K562 (cell line): Measurements from ENCODE around the gene KIFC3. TPM values are rescaled to one million over a fixed set of nuclear protein-coding genes. Genes with fewer than 3 reads are reported as not detected.

ENCODE experiments used
- CBX2 ChIP-seq: fragments of 200-600 bp; sonication (generic); IDR thresholded peaks from one replicate; pipeline ENCODE4 v1.6.1; 2012; ENCODE audit warnings: mild to moderate bottlenecking, low read length, inconsistent platforms; ENCODE audit not compliant: insufficient read depth, poor library complexity, severe bottlenecking
- CUX1 ChIP-seq: fragments of 200-800 bp; sonication (Bioruptor generic); IDR thresholded peaks from 2 replicates; pipeline ENCODE4 v1.6.1; 2016; ENCODE audit warnings: missing genetic modification characterization, missing compliant biosample characterization
- IRF1 ChIP-seq: sonication (generic); formaldehyde crosslinking; IDR thresholded peaks from 2 replicates; pipeline ENCODE4 v1.8.0; 2022; ENCODE audit warnings: missing genetic modification reagents, mild to moderate bottlenecking, borderline replicate concordance
- ZNF707 ChIP-seq: fragments of 250-450 bp; sonication (Bioruptor Pico); conservative IDR thresholded peaks from 2 replicates; pipeline ENCODE4 v1.8.0; 2022; ENCODE audit warnings: inconsistent platforms, mild to moderate bottlenecking, moderate library complexity
- polyA plus RNA-seq, 8 experiments: library from polyadenylated mRNA; depleted of rRNA in 4 of 8; stranded (reverse) in 5 of 8; unstranded in 3 of 8; fragments of >200 nt; fragmentation: Nextera tagmentation in 2 of 8; fragmentation: Illumina TruSeq in 1 of 8; extraction: Ambion mirVana in 2 of 8; extraction: Trizol in 1 of 8; gene quantifications; 2 replicates each; pipeline versions ENCODE4 v1.2.1 to v1.2.3, GENCODE V29; 2011 to 2014; ENCODE audit warnings: inconsistent platforms in 1 of 8, missing spikeins in 1 of 8
- total RNA-seq, 7 experiments: library from RNA; depleted of rRNA in 6 of 7; stranded (reverse); fragments of >200 nt in 6 of 7; fragmentation: Illumina TruSeq in 2 of 7; extraction: Trizol in 2 of 7; gene quantifications; 2 replicates each; pipeline versions ENCODE4 v1.2.1 to v1.2.3, GENCODE V29; 2011 to 2021; ENCODE audit warnings: low replicate concordance in 1 of 7
- TF ChIP-seq, protein P1 (sequence below): fragments of 250-450 bp; sonication (Bioruptor Pico); IDR thresholded peaks from 2 replicates; pipeline ENCODE4 v1.5.1; 2021; ENCODE audit warnings: mild to moderate bottlenecking

KIFC3 gene
- total and polyA plus RNA-seq, 9 of the 15 experiments (the other 6 are each of a cell fraction or from before 2014, with no cell fraction given), result 0.23 to 105 (median 26.2) TPM

DNA sequence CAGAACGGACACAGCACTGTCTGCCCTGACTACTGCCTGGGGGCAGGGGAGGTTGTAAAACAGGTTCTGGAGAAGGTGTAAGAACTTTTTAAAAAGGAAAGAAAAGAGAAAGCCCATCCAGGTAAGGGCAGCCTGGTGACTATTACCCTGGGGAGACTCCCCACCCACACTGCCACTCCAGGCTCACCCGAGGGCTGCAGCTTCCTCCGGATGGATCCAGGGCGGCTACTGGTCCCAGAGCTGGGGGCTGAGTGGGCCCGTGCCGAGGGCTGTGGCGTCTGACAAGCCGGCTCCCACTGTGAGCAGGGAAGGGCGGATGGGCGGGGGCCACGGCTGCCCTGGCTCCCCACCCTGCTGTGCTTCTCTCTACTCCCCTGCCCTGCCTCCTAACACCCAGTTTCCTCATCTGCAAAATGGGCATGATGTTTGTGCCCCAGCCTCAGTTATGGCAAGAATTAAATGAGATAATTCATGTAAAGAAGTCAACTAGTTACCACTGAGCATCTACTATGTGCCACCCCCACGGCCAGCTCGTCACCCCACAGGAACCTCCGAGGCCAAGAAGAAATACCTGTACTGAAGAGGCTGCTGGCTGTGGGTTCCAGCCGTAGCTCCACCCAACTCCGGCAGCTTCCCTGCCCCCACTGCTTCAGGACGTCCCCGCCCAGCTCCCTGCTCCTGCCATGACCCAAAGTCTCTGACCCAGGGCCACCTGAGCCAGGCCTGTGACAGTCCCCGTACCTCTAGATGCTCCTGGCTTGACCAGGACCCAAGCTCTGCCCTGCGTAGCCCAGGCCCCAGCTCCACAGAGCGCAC is 42.5 kb downstream of the KIFC3 start (continued):
- TF ChIP-seq CUX1 (CRISPR knock-in tag) (no peak), ZNF707 (CRISPR knock-in tag) (no peak), IRF1 (CRISPR knock-in tag) (no peak), CBX2 (no peak)
- TF ChIP-seq, protein P1, sequence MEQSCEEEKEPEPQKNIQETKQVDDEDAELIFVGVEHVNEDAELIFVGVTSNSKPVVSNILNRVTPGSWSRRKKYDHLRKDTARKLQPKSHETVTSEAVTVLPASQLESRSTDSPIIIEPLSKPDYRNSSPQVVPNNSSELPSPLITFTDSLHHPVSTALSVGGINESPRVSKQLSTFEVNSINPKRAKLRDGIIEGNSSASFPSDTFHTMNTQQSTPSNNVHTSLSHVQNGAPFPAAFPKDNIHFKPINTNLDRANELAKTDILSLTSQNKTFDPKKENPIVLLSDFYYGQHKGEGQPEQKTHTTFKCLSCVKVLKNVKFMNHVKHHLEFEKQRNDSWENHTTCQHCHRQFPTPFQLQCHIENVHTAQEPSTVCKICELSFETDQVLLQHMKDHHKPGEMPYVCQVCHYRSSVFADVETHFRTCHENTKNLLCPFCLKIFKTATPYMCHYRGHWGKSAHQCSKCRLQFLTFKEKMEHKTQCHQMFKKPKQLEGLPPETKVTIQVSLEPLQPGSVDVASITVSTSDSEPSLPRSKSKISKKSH (CRISPR knock-in tag), result no peak
